GM12864 (cell line): ENCODE measurements around the gene ALDH5A1.

Experiments used
- DNase-seq: peaks from one replicate; pipeline ENCODE4 v3.0.0-alpha.2; 2011; ENCODE audit warnings: low read depth
- H3K4me3 ChIP-seq: 2 replicates; pipeline ENCODE4 v1.5.1; 2011; ENCODE audit warnings: mild to moderate bottlenecking, low read depth, low read length, control low read depth
- TF ChIP-seq, protein P1 (sequence below): IDR thresholded peaks from 2 replicates; pipeline ENCODE4 v1.5.1; 2011; ENCODE audit warnings: low read depth, mild to moderate bottlenecking, moderate library complexity, low read length, control low read depth, inconsistent platforms; ENCODE audit errors: missing control alignments

The ALDH5A1 gene

GRCh38 chr6:24494821-24495795 is at the start of gene ALDH5A1:
Gene ALDH5A1 (plus strand): TSS chr6:24494969. CDS start chr6:24494997, 28 bp downstream.
- no peak for DNase-seq

GRCh38 chr6:24445704-24446103 is 49.1 kb upstream of the ALDH5A1 start:
- H3K4me3 ChIP-seq, result no peak overlapping the region
- no peak for DNase-seq
- TF ChIP-seq, protein P1, sequence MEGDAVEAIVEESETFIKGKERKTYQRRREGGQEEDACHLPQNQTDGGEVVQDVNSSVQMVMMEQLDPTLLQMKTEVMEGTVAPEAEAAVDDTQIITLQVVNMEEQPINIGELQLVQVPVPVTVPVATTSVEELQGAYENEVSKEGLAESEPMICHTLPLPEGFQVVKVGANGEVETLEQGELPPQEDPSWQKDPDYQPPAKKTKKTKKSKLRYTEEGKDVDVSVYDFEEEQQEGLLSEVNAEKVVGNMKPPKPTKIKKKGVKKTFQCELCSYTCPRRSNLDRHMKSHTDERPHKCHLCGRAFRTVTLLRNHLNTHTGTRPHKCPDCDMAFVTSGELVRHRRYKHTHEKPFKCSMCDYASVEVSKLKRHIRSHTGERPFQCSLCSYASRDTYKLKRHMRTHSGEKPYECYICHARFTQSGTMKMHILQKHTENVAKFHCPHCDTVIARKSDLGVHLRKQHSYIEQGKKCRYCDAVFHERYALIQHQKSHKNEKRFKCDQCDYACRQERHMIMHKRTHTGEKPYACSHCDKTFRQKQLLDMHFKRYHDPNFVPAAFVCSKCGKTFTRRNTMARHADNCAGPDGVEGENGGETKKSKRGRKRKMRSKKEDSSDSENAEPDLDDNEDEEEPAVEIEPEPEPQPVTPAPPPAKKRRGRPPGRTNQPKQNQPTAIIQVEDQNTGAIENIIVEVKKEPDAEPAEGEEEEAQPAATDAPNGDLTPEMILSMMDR, result no peak

More at GRCh38 chr6:24494821-24495795, at the start of gene ALDH5A1:
- H3K4me3 ChIP-seq, result peak within 1 kb of the TSS; percentile 77
- TF ChIP-seq, protein P1, result peak; percentile 33

DNA sequence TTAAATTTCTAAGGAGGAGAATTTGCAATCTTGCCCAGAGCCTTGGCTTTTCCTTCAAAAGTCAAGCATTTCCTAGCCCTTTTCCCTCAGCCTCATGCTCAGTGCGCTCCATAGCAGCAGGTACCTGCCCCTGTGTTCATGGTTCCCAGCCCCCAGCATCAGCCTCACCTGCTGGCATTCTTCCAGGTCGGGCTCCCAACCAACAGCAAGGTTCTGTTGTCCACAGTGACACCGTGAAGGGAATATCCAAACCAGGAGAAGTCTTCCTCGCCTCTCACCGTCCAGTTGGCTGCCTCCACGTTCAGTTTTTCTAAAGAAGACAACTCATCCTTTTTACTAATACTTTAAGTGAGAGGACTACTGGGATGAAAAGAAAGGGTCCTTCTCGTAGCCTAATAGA is 48.1 kb upstream of the ALDH5A1 start:
- TF ChIP-seq, protein P1, result no peak

GRCh38 chr6:24448396-24448795 is 46.4 kb upstream of the ALDH5A1 start:
- TF ChIP-seq, protein P1, result no peak
- no peak overlapping the region for H3K4me3 ChIP-seq
- no peak for DNase-seq

More for the DNA sequence above, 48.1 kb upstream of the ALDH5A1 start:
- H3K4me3 ChIP-seq, result no peak overlapping the region
- no peak for DNase-seq

DNA sequence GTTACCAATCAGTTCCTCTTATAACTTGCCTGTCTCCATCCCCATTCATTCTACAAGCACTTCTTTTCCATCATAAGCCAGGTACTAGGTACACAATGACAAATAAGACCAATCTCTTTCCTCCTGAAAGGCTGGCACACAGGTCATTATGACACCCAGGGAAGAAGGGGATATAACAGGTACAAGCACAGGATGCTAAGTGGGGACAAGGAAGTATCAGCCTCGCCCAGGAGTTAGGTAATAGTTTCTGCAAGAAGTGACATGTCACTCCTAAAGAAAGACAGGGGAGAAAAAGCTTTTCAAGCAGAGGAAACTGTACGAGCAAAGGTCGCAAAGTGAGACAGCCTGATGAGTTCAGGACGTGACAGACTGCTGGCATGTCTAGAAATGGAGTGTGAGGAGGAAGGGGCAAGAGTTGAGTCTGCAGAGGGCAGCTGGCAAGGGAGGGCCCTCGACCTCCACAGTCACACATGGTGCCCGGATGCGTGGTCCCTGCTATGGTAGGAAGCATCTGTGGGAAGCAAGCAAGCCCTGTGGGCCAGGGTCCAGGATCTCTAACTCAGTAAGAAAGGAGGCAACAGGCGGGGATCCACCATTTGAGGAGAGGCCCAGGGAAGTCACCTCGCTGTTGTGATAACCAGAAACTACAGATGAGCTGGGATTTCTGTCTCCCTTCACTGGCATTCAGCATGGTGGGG is 45.8 kb upstream of the ALDH5A1 start:
- TF ChIP-seq, protein P1, result no peak
- no peak overlapping the region for H3K4me3 ChIP-seq
- no peak for DNase-seq

DNA sequence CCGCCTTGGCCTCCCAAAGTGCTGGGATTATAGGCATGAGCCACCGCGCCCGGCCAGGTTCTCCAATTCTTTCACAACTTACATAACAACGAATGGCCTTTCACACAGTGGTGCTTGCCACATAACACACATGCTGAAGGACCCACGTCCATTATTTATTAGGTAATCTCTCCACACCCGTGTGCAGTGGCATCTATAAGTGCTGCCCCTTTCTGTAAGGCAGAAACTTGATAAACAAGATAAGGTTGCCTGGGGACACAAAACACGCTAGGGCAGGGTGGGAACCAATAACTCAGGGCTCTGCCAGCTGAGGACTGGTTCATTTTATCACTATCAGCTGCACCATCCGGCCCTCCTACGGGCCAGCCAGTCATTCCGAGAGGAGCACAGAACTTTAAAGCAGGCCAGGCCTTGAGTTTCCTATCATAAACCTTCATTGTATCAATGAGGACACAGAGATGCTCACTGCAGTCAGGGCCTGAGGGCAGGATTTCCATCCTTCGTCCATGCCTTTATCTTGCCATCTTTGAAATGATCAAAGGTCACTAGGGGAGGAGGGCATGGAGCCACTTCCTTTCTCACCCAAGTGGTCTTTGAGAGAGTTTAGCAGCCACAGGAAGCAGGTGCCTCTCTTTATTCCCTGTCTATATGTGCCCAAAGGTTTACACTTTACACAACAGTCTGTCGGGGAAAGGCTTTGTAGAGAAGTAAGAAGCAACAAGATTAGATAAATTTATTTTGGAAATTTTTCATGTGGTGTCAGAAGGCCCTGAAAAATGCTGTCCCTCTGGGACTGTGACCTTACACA is 43.0 kb upstream of the ALDH5A1 start:
- no peak overlapping the region for H3K4me3 ChIP-seq
- DNase-seq, result no peak
- TF ChIP-seq, protein P1, result no peak
